K562 (cell line): ENCODE results near the gene CASKIN2. TPM values are rescaled to one million over a fixed set of nuclear protein-coding genes. Genes with fewer than 3 reads are reported as not detected.

Source experiments
- ATAC-seq: fragments of 200-7000 bp; cut with Tn5 transposase; 3 replicates; pipeline ENCODE4 v1.9.1; 2020; ENCODE audit warnings: moderate library complexity
- BruUV-seq: library from RNA; stranded (reverse); fragments of 400-500 nt; replicated peaks from 2 replicates; lab custom pipeline; 2021; lab: Mats Ljungman, UMichigan
- CTCF ChIA-PET: fragments of 300-600 bp; formaldehyde crosslinking; extraction: SDS; loops from one replicate; lab custom pipeline; 2021; ENCODE audit warnings: low intra/inter-chr PET ratio; lab: Yijun Ruan, JAX
- POLR2A ChIA-PET: fragments of 300-600, 350-650 bp; sonication (Branson Sonifier 250); formaldehyde crosslinking; extraction: SDS; loops from one replicate; lab custom pipeline; 2021; ENCODE audit warnings: antibody characterized with exemption, inconsistent platforms; lab: Yijun Ruan, JAX
- DNase-seq, 4 experiments: peaks; one replicate each; pipeline versions ENCODE4 v3.0.0 to v3.0.0-alpha.2; 2011 to 2018; ENCODE audit warnings: low spot score in 3 of 4, mixed read lengths in 3 of 4; ENCODE audit errors: extremely low read depth in 1 of 4
- FAIRE-seq: peaks from 2 replicates; lab custom pipeline; 2011; peaks lifted over from hg19 to GRCh38; lab: Jason Lieb, UNC
- H2AFZ ChIP-seq: 2 replicates; pipeline ENCODE4 v1.6.0; 2011; ENCODE audit warnings: low read depth, low read length, control low read depth, inconsistent platforms
- H3K27ac ChIP-seq: fragments of 200-600 bp; 3 replicates; pipeline ENCODE4 v1.8.0; 2011; ENCODE audit warnings: low read depth, mild to moderate bottlenecking, control low read depth, inconsistent platforms, low read length, moderate library complexity, mixed read lengths; ENCODE audit errors: extremely low read depth
- H3K27me3 ChIP-seq, 2 experiments: fragments of 300-600 bp in 1 of 2; 2 replicates in 1 of 2; 3 replicates in 1 of 2; pipeline versions ENCODE4 v1.6.0 to v1.8.0; 2011; ENCODE audit warnings: inconsistent platforms in 2 of 2, low read length in 2 of 2, mild to moderate bottlenecking in 1 of 2, mixed read lengths in 1 of 2, moderate library complexity in 1 of 2; ENCODE audit not compliant: control insufficient read depth in 2 of 2, insufficient read depth in 2 of 2
- H3K36me3 ChIP-seq: fragments of 300-600 bp; 3 replicates; pipeline ENCODE4 v1.8.0; 2011; ENCODE audit warnings: mild to moderate bottlenecking, low read length, inconsistent platforms; ENCODE audit not compliant: control insufficient read depth, insufficient read depth
- H3K4me1 ChIP-seq, 2 experiments: fragments of 200-600 bp in 1 of 2; replicated peaks in 1 of 2; 2 replicates in 1 of 2; 3 replicates in 1 of 2; pipeline versions ENCODE4 v1.5.1 to v1.8.0; 2011; ENCODE audit warnings: inconsistent platforms in 2 of 2, low read length in 2 of 2, mild to moderate bottlenecking in 1 of 2, mixed read lengths in 1 of 2, moderate library complexity in 1 of 2; ENCODE audit not compliant: control insufficient read depth in 2 of 2, insufficient read depth in 2 of 2
- H3K4me2 ChIP-seq: 2 replicates; pipeline ENCODE4 v1.6.1; 2011; ENCODE audit warnings: low read length, control low read depth, inconsistent platforms, mixed read lengths; ENCODE audit not compliant: insufficient read depth
- H3K4me3 ChIP-seq: fragments of 200-600 bp; sonication (generic), shearing (Covaris generic); 2 replicates; pipeline ENCODE4 v1.5.1; 2016; ENCODE audit warnings: control low read depth, inconsistent platforms
- H3K79me2 ChIP-seq: fragments of 200-600 bp; 3 replicates; pipeline ENCODE4 v1.8.0; 2011; ENCODE audit warnings: low read length, inconsistent platforms; ENCODE audit not compliant: control insufficient read depth, insufficient read depth
- H3K9ac ChIP-seq, 2 experiments: 2 replicates each; pipeline versions ENCODE4 v1.6.0 to v1.6.1; 2011; ENCODE audit warnings: low read depth in 2 of 2, low read length in 2 of 2, control low read depth in 1 of 2, inconsistent platforms in 1 of 2, mild to moderate bottlenecking in 1 of 2, mixed read lengths in 1 of 2; ENCODE audit not compliant: insufficient read depth in 1 of 2
- H3K9me1 ChIP-seq: one replicate; pipeline ENCODE4 v1.6.0; 2011; ENCODE audit warnings: inconsistent platforms, mild to moderate bottlenecking, low read length, moderate library complexity; ENCODE audit not compliant: control insufficient read depth, insufficient read depth
- H3K9me3 ChIP-seq: replicated peaks from 2 replicates; pipeline ENCODE4 v1.5.1; 2011; ENCODE audit warnings: low read depth, low read length, inconsistent platforms; ENCODE audit not compliant: control insufficient read depth, insufficient read depth
- H4K20me1 ChIP-seq: replicated peaks from 2 replicates; pipeline ENCODE4 v1.6.1; 2011; ENCODE audit warnings: low read length, inconsistent platforms, mixed read lengths; ENCODE audit not compliant: control insufficient read depth, insufficient read depth
- CEBPB ChIP-seq: fragments of 450-650 bp; IDR thresholded peaks from 2 replicates; pipeline ENCODE4 v1.6.1; 2016; ENCODE audit warnings: missing genetic modification characterization, missing compliant biosample characterization
- CSDE1 ChIP-seq, 2 experiments: fragments of 450-650 bp; IDR thresholded peaks; 2 replicates each; pipeline ENCODE4 v1.6.1; 2016; ENCODE audit warnings: mild to moderate bottlenecking in 1 of 2
- NELFE ChIP-seq: IDR thresholded peaks from 2 replicates; pipeline ENCODE4 v1.6.1; 2011; ENCODE audit warnings: mild to moderate bottlenecking; ENCODE audit not compliant: insufficient read depth, insufficient read length
- NFYB ChIP-seq: IDR thresholded peaks from 2 replicates; pipeline ENCODE4 v1.6.1; 2011; ENCODE audit warnings: mild to moderate bottlenecking, moderate library complexity; ENCODE audit not compliant: insufficient read length; ENCODE audit errors: extremely low read depth
- PTBP1 ChIP-seq: fragments of 200-400 bp; formaldehyde crosslinking; IDR thresholded peaks from 2 replicates; pipeline ENCODE4 v1.6.1; 2017; ENCODE audit warnings: low read depth, low read length
- SMAD1 ChIP-seq: fragments of 150-350 bp; IDR thresholded peaks from 2 replicates; pipeline ENCODE4 v1.6.1; 2014; ENCODE audit warnings: low read length, low read depth; ENCODE audit not compliant: partially characterized antibody
- SMARCB1 ChIP-seq: IDR thresholded peaks from 2 replicates; pipeline ENCODE4 v1.6.1; 2011; ENCODE audit warnings: improper control_type of control experiment, low read depth; ENCODE audit not compliant: insufficient read length
- ZNF354B ChIP-seq: fragments of 250-450 bp; sonication (Bioruptor Pico); IDR thresholded peaks from 2 replicates; pipeline ENCODE4 v1.4.0; 2020
- ZNF561 ChIP-seq: fragments of 450-650 bp; formaldehyde crosslinking; conservative IDR thresholded peaks from 2 replicates; pipeline ENCODE4 v1.4.0; 2020; ENCODE audit warnings: mild to moderate bottlenecking, moderate library complexity
- ZNF589 ChIP-seq: fragments of 200-800 bp; sonication (Bioruptor generic); IDR thresholded peaks from 2 replicates; pipeline ENCODE4 v1.6.1; 2016; ENCODE audit warnings: low read depth, missing genetic modification characterization, missing compliant biosample characterization
- WGBS: fragments of 100-300 bp; shearing (Covaris generic); methylation state at CpG from one replicate; pipeline ENCODE4 v1.1.6; 2016; ENCODE audit warnings: low coverage, mixed read lengths; ENCODE audit not compliant: insufficient coverage; ENCODE audit errors: missing lambda C conversion rate; 5-methylcytosine and 5-hydroxymethylcytosine counted together
- in situ Hi-C: fragments of 300-500 bp; cut with MboI; formaldehyde crosslinking; loops from 4 replicates; pipeline ENCODE4 v1.15.0; 2018; ENCODE audit warnings: inconsistent platforms, mixed read lengths
- intact Hi-C: fragments of 100-400 bp; cut with micrococcal nuclease; formaldehyde crosslinking; loops from 2 replicates; pipeline ENCODE4 v1.14.2; 2022
- polyA plus RNA-seq, 8 experiments: library from polyadenylated mRNA; depleted of rRNA in 4 of 8; stranded (reverse) in 5 of 8; unstranded in 3 of 8; fragments of >200 nt; fragmentation: Nextera tagmentation in 2 of 8; fragmentation: Illumina TruSeq in 1 of 8; extraction: Ambion mirVana in 2 of 8; extraction: Trizol in 1 of 8; gene quantifications; 2 replicates each; pipeline versions ENCODE4 v1.2.1 to v1.2.3, GENCODE V29; 2011 to 2014; ENCODE audit warnings: inconsistent platforms in 1 of 8, missing spikeins in 1 of 8
- total RNA-seq, 7 experiments: library from RNA; depleted of rRNA in 6 of 7; stranded (reverse); fragments of >200 nt in 6 of 7; fragmentation: Illumina TruSeq in 2 of 7; extraction: Trizol in 2 of 7; gene quantifications; 2 replicates each; pipeline versions ENCODE4 v1.2.1 to v1.2.3, GENCODE V29; 2011 to 2021; ENCODE audit warnings: low replicate concordance in 1 of 7
- TF ChIP-seq, protein P1 (sequence below): IDR thresholded peaks from 3 replicates; pipeline ENCODE4 v1.6.1; 2011; ENCODE audit warnings: borderline replicate concordance, mild to moderate bottlenecking; ENCODE audit not compliant: insufficient read length, insufficient read depth

Gene CASKIN2
- total and polyA plus RNA-seq, 9 of the 15 experiments (the other 6 are each of a cell fraction or from before 2014, with no cell fraction given) = 0.01 to 12.2 (median 2.1) TPM

DNA sequence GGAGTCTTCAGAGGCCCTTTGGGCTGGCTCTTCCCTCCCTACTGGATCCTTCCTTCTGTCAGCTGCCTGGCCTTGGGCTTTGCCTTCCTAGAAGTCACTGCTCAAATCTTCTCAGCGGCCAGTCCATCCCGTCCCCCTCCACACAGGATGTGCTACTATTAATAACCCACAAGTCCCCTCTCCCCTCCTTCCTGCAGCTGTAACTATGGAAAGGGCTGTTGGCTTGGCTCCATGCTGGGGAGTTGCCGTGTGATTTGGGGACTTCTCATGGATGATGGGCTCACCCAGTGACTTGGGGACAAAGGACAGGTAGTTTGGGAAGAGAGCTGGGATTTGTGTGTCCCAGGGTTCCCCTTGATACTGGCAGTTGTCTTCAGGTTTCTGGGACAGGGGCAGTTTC lies 39.5 kb downstream of the CASKIN2 start:
- POLR2A ChIA-PET = interaction anchor here (0.8 to 1.8 kb wide), 2 partner anchors 12 to 20 kb away, joined by 3 to 5 read pairs; partner anchors contain the start of gene TMEM94
- H3K4me3 ChIP-seq = no peak overlapping the region
- no peaks in the 10 kb centered on the region for H3K9me1 ChIP-seq
- H3K79me2 ChIP-seq = no peaks in the 10 kb centered on the region
- H3K27me3 ChIP-seq = no peaks in the 10 kb centered on the region
- CTCF ChIA-PET = no interaction called here
- H3K9me3 ChIP-seq = no peaks in the 10 kb centered on the region
- WGBS = 63% methylated on average over 3 of the region's 3 CpGs
- FAIRE-seq = no peak
- no peak for TF ChIP-seq SMARCB1
- no peak for TF ChIP-seq NFYB
- no peak for TF ChIP-seq ZNF354B (CRISPR knock-in tag)
- no peak for TF ChIP-seq CSDE1 (IDR thresholded peaks at IDR 0.05)
- TF ChIP-seq SMAD1 = no peak
- TF ChIP-seq, protein P1, sequence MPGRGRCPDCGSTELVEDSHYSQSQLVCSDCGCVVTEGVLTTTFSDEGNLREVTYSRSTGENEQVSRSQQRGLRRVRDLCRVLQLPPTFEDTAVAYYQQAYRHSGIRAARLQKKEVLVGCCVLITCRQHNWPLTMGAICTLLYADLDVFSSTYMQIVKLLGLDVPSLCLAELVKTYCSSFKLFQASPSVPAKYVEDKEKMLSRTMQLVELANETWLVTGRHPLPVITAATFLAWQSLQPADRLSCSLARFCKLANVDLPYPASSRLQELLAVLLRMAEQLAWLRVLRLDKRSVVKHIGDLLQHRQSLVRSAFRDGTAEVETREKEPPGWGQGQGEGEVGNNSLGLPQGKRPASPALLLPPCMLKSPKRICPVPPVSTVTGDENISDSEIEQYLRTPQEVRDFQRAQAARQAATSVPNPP = no peak
- TF ChIP-seq PTBP1 = no peak
- no peak for TF ChIP-seq ZNF589 (CRISPR knock-in tag)
- no peak for TF ChIP-seq ZNF561 (CRISPR knock-in tag)
- TF ChIP-seq CEBPB (tag) = no peak
- no peak for TF ChIP-seq NELFE
- peaks cover 17% of the 10 kb centered on the region for H4K20me1 ChIP-seq
- no peak for DNase-seq
- intact Hi-C loops (no loop called here), in situ Hi-C loops (no loop called here)
- H3K4me2 ChIP-seq = no peak overlapping the region
- no peak overlapping the region for H3K27ac ChIP-seq
- H3K4me1 ChIP-seq = peaks cover 0 to 8% of the 10 kb centered on the region in 2 experiments; a peak in 1 of 5 replicates
- no peak overlapping the region for H3K9ac ChIP-seq
- peaks cover 20% of the 10 kb centered on the region for H3K36me3 ChIP-seq
- no peak for ATAC-seq
- H2AFZ ChIP-seq = no peak overlapping the region
- no TSS peak for BruUV-seq
